Activated CD8-positive, alpha-beta memory T cell treated with anti-CD3 and anti-CD28 coated beads for 36 hours (primary cell): Measurements from ENCODE around the gene CD200R1L. TPM values are rescaled to one million over a fixed set of nuclear protein-coding genes. Genes with fewer than 3 reads are reported as not detected.

ENCODE experiments used
- CTCF ChIA-PET: fragments of 350-600 bp; sonication (Branson Sonifier 250); formaldehyde crosslinking; loops from one replicate; lab custom pipeline; 2021; ENCODE audit warnings: antibody characterized with exemption; lab: Charles Lee
- POLR2A ChIA-PET: fragments of 350-600 bp; sonication (Branson Sonifier 250); formaldehyde crosslinking; loops from one replicate; lab custom pipeline; 2021; ENCODE audit warnings: antibody characterized with exemption; lab: Charles Lee
- total RNA-seq, 2 experiments: library from RNA; stranded (reverse); gene quantifications; one replicate each; pipeline ENCODE4 v1.2.3, GENCODE V29; 2021

Gene CD200R1L
- total RNA-seq, 2 experiments from 2014 or later, result not detected

- CTCF ChIA-PET, result no interaction called here
These were observed 46.7 kb downstream of the CD200R1L start for GRCh38 chr3:112799946-112800345.

GRCh38 chr3:112794622-112795172, 52.0 kb downstream of the CD200R1L start:
- CTCF ChIA-PET, result no interaction called here
- POLR2A ChIA-PET, result no interaction called here

More at GRCh38 chr3:112799946-112800345, 46.7 kb downstream of the CD200R1L start:
- POLR2A ChIA-PET, result no interaction called here

- ChIA-PET POLR2A (no interaction called here), CTCF (no interaction called here)
These were observed 53.2 kb downstream of the CD200R1L start for GRCh38 chr3:112793326-112794081.

GRCh38 chr3:112791736-112792135, 54.9 kb downstream of the CD200R1L start:
- ChIA-PET POLR2A (no interaction called here), CTCF (no interaction called here)

- ChIA-PET POLR2A (no interaction called here), CTCF (no interaction called here)
These were observed 56.9 kb downstream of the CD200R1L start for GRCh38 chr3:112789787-112790186.

GRCh38 chr3:112786881-112787579, 59.6 kb downstream of the CD200R1L start:
- ChIA-PET CTCF (no interaction called here), POLR2A (no interaction called here)

GRCh38 chr3:112786002-112786590, 60.6 kb downstream of the CD200R1L start:
- ChIA-PET CTCF (interaction anchor here (0.8 kb wide), 1 partner anchor 12 kb away, joined by 3 read pairs; no protein-coding TSS in a partner anchor), POLR2A (no interaction called here)

GRCh38 chr3:112785321-112786001, 61.2 kb downstream of the CD200R1L start:
- POLR2A ChIA-PET, result no interaction called here
- CTCF ChIA-PET, result interaction anchor here (0.8 kb wide), 1 partner anchor 12 kb away, joined by 3 read pairs; no protein-coding TSS in a partner anchor

GRCh38 chr3:112782491-112782890, 64.2 kb downstream of the CD200R1L start:
- ChIA-PET CTCF (no interaction called here), POLR2A (no interaction called here)

GRCh38 chr3:112781599-112781998, 65.1 kb downstream of the CD200R1L start:
- POLR2A ChIA-PET, result no interaction called here
- CTCF ChIA-PET, result interaction anchor here (1.2 kb wide), 1 partner anchor 47 kb away, joined by 4 read pairs; no protein-coding TSS in a partner anchor

- CTCF ChIA-PET, result interaction anchor here (1.2 kb wide), 1 partner anchor 45 kb away, joined by 4 read pairs; no protein-coding TSS in a partner anchor
- POLR2A ChIA-PET, result no interaction called here
These were observed 66.8 kb downstream of the CD200R1L start for GRCh38 chr3:112779558-112780480.

- ChIA-PET CTCF (interaction anchor here (1.5 kb wide), 1 partner anchor 12 kb away, joined by 3 read pairs; no protein-coding TSS in a partner anchor), POLR2A (no interaction called here)
These were observed 67.7 kb downstream of the CD200R1L start for GRCh38 chr3:112779011-112779410.

- CTCF ChIA-PET, result interaction anchor here (1.5 kb wide), 1 partner anchor 11 kb away, joined by 3 read pairs; no protein-coding TSS in a partner anchor
- POLR2A ChIA-PET, result no interaction called here
These were observed 68.2 kb downstream of the CD200R1L start for GRCh38 chr3:112778353-112778948.

GRCh38 chr3:112777811-112778210, 68.9 kb downstream of the CD200R1L start:
- ChIA-PET CTCF (interaction anchor here (1.5 kb wide), 1 partner anchor 11 kb away, joined by 3 read pairs; no protein-coding TSS in a partner anchor), POLR2A (no interaction called here)

GRCh38 chr3:112776836-112777235, 69.8 kb downstream of the CD200R1L start:
- CTCF ChIA-PET, result no interaction called here
- POLR2A ChIA-PET, result no interaction called here

- ChIA-PET CTCF (no interaction called here), POLR2A (no interaction called here)
These were observed 70.7 kb downstream of the CD200R1L start for GRCh38 chr3:112776000-112776399.

GRCh38 chr3:112775011-112775742, 71.5 kb downstream of the CD200R1L start:
- ChIA-PET POLR2A (no interaction called here), CTCF (interaction anchor here (2.5 kb wide), 1 partner anchor 40 kb away, joined by 12 read pairs; no protein-coding TSS in a partner anchor)
